ENCODE results near the gene RPS6KA5.
"Not testable (repeated sequence)": the region's sequence is repeated elsewhere in the genome, so short reads cannot be mapped to it uniquely, and the experiment has no call there.

The RPS6KA5 gene

DNA sequence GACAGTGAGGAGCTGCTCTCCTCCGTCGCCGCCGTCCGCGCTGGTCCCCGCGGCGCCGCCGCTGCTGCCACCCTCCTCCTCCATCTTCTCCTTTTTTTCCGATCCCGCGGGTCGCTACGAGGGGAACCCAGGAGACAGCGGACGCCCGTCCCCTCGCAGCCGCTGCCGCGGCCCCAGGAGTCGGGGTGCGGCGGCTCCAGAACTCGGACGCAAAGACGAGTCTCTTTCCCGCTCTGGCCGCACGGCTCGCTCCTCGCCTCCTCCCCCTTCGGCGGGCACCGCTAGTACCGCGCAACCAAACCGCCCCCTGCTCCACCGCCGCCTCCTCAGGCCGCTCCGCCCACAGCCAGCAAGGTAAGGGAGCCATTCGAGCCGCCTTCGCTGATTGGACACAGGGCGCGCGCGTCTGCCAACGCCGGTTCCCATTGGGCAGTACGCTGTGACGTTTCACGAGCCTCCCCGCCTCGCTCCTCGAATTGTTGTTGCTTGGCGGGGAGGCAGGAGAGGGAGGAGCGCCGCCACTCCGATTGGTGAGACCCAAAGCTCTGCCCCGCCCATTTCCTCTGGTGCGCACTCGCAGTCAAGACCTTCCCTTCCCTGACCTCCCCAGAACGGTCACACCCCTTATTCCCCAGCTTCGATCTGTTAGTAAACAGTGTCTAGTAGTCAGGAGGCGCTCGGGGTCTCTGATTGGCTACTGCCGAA is at the start of gene RPS6KA5:
Gene RPS6KA5, minus strand, starts transcription at position 291 of the 705 bp plus-strand sequence. Its CDS starts 207 bp downstream, at position 84.
- peak; percentile 100 for DNase-seq (ENCODE audit: low spot score)

- no peak for DNase-seq (ENCODE audit: low spot score)
These were observed 48.6 kb upstream of the RPS6KA5 start for GRCh38 chr14:91108941-91109611.

- no peak for DNase-seq (ENCODE audit: low spot score)
These were observed 42.7 kb upstream of the RPS6KA5 start for GRCh38 chr14:91103116-91103515.

- no peak for DNase-seq (ENCODE audit: low spot score)
These were observed 39.7 kb upstream of the RPS6KA5 start for GRCh38 chr14:91100102-91100501.

DNA sequence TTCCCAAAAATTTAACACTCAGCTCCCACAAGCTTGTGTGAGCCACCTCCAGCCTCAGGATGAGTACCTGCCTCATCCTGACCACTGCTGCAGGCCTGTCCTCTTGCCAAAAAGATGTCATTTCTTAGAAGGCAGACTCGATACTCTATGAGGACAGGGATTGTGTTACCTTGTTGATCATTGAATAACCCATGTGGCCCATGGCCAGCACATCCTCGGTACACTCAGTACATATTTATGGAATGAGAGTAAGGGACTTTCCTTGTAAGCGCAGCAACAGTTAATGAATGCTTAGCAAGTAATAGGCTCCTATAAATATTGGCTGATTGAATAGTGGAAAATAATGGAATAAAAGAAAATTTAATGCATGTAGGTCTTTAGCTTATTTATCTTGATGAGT is 38.1 kb upstream of the RPS6KA5 start:
- no peak for DNase-seq (ENCODE audit: low spot score)

DNA sequence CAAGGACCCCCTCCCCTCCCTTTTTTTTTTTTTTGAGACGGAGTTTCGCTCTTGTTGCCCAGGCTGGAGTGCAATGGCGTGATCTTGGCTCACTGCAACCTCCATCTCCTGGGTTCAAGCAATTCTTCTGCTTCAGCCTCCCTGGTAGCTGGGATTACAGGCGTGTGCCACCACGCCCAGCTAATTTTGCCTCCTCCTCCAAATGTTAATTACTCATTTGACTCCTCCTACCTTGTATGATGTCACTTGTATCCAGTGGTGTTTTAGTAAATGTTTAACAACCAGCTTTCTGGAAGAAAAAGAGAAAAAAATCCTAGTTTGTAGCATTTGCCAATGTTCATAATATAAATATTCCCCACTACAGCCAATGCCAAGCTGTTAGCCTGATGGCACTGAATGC is 37.2 kb upstream of the RPS6KA5 start:
- DNase-seq (ENCODE audit: low spot score): not testable (repeated sequence)

DNA sequence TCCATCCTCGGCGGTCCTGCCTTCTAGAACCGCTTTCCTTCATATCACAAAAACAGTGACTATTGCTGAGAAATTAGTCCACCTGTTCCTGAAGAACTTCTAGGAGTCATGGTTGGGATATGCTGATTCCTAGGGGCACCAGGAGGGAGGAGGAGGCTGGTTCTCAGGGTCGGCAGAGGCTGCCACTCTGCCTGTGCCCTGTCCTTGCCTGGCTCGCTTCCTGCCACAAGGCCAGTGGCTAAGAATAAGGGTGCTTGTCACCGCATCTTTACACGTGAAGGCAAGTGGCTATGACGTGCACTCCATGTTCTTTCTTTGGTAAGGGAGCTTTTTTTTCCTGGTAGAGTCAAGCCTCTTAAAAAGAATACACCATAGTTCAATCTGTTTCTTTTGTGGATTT is 34.7 kb upstream of the RPS6KA5 start:
- no peak for DNase-seq (ENCODE audit: low spot score)

DNA sequence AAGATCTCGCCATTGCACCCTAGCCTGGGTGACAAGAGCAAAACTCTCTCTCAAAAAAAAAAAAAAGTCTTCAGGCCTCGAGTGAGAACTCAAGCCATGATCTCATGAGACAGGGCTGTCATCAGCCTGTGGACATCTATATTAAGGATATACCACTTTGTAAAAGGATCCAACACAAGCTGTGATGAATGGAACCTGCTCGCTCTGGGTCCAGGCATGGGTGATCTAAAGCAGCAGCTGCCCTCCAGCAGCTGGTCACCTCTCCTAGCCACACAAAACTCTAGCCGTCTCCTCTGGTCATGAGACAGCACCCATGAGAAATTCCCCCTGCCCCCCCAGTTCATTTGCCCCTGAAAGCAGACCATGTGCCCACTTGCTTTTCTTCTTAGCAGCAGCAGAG is 34.3 kb upstream of the RPS6KA5 start:
- DNase-seq (ENCODE audit: low spot score): no peak

GRCh38 chr14:91093743-91094472 is 33.5 kb upstream of the RPS6KA5 start:
- not testable (repeated sequence) for DNase-seq (ENCODE audit: low spot score)

- no peak for DNase-seq (ENCODE audit: low spot score)
These were observed 31.6 kb upstream of the RPS6KA5 start for GRCh38 chr14:91092073-91092472.

- DNase-seq (ENCODE audit: low spot score): no peak
These were observed 30.3 kb upstream of the RPS6KA5 start for GRCh38 chr14:91090743-91091142.

GRCh38 chr14:91089958-91090535 is 29.6 kb upstream of the RPS6KA5 start:
- no peak for DNase-seq (ENCODE audit: low spot score)

DNA sequence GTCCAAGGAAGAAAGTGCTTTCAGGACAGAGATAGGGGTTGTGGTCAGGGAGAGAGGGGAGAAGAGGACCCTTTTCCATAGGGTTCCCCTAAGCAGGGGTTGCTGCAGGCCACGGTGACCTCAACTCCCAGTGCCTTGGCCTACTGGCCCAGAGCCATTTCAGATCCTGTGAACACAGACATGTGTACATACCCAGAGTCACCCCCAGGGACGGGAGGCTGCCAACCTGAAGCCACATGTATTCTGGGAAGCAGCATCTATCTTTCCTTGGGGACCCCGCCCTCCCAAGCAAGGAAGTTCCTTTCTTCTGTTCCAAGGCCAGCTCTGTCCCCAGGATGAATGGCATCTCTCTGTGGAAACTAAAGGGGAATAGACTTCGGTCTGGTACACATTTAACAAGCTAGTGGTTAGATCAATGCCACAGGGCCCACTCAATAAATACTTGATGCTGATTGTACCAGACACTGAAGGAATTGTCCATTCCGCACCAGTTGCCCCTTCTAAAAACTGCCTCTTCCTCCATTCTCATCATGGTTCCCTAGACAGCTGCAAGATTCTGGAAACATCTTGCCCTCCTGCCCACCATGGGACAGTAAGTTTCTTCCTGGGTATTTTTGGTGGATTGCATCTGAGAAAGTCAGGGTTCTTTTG is 28.3 kb upstream of the RPS6KA5 start:
- no peak for DNase-seq (ENCODE audit: low spot score)

- not testable (repeated sequence) for DNase-seq (ENCODE audit: low spot score)
These were observed 27.0 kb upstream of the RPS6KA5 start for GRCh38 chr14:91087470-91087869.

DNA sequence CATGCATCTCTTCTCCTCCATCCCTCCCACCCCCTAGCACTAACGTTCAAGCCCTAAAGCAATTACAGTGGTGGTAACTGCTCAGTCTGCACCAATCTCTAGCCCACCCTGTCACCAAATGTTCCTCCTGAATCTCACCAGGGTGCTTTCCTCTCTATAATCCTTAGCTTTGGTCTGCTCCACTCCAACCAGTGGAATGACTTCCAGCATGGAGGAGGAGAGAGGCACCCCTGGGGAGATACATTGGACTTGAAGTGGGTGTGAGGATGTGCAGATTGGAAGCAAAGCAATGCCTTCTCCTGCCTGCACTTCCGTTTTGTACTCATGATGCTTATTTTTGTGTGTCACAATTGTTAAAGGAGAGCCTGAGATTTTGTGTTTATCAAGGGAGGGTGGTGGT is 24.1 kb upstream of the RPS6KA5 start:
- DNase-seq (ENCODE audit: low spot score): no peak

DNA sequence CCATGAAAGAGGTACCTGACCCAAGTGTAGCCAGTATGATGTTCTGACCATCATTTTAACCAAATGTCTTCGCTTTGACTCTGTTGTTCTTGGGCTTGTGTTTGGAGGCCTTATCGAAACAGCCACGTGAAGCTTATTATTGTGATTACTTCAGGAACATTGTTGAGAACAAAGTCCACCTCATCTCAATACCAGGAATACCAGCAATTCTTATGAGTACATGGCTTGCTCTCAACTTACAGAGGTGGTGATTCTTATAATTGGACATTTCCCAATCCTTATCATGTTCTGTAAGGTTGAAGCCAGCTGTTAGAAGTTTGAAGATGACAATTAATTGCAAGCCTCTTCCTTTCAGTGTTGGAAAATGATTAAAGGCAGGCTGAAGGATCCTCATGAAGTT is 21.8 kb upstream of the RPS6KA5 start:
- DNase-seq (ENCODE audit: low spot score): no peak

GRCh38 chr14:91080071-91080470 is 19.6 kb upstream of the RPS6KA5 start:
- DNase-seq (ENCODE audit: low spot score): no peak

GRCh38 chr14:91078095-91078737 is 17.8 kb upstream of the RPS6KA5 start:
- DNase-seq (ENCODE audit: low spot score): no peak

- no peak for DNase-seq (ENCODE audit: low spot score)
These were observed 15.1 kb upstream of the RPS6KA5 start for GRCh38 chr14:91075553-91075952.

DNA sequence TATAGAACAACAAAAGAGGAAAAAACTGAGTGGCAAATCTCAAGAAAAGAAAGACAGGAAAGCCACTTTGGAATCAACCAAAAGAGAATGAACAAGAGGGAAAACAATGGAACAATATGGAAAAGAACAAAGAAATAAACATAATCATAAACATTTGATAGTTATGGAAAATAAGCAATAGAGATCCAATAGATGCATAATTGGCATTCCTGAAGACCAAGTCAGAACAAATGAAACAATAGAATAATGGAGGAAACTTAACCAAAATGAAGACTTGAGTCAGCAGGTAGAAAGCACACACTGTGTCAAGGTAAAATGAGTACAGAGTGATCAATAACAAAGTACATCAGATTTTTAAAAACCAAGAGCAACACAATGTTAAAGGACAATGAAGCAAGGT is 10.1 kb upstream of the RPS6KA5 start:
- no peak for DNase-seq (ENCODE audit: low spot score)

DNA sequence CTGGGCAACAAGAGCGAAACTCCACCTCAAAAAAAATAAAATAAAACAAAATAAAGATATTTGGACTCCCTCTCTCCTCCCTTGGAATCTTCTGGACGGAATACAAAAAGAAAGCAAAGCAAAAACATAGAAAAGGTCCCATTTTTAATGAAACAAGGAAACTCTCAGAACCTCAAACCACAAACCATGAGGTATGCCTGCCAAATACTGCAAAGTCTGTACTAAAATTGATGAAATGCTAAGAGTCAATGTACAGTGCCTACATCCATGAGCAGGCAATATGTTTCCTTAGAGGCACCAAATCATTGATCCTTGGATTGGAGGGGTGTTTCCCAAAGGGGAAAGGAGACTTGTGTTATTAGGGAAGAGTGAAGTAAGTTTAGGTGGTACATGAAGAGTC is 8.2 kb upstream of the RPS6KA5 start:
- no peak for DNase-seq (ENCODE audit: low spot score)

GRCh38 chr14:91067186-91067585 is 6.7 kb upstream of the RPS6KA5 start:
- DNase-seq (ENCODE audit: low spot score): no peak
